ENCODE data around the gene AP3S2. TPM values are rescaled to one million over a fixed set of nuclear protein-coding genes. Genes with fewer than 3 reads are reported as not detected.

Gene AP3S2
- total RNA-seq, 1 donor from 2014 or later: 39.5 TPM

GRCh38 chr15:89851673-89852341 is 42.0 kb downstream of the AP3S2 start:
- Histone ChIP-seq H3K9me3 (no peaks in the 10 kb centered on the region), H3K27ac (no peak overlapping the region), H3K4me1 (no peaks in the 10 kb centered on the region), H3K36me3 (no peaks in the 10 kb centered on the region), H3K4me3 (no peak overlapping the region), H3K27me3 (no peaks in the 10 kb centered on the region)
- TF ChIP-seq POLR2A (IDR thresholded peaks at IDR 0.05) (no peak), POLR2AphosphoS5 (IDR thresholded peaks at IDR 0.05; ENCODE audit: insufficient read depth in 1 of 2, low read depth in 1 of 2) (no peak)
- TF ChIP-seq, protein P1, sequence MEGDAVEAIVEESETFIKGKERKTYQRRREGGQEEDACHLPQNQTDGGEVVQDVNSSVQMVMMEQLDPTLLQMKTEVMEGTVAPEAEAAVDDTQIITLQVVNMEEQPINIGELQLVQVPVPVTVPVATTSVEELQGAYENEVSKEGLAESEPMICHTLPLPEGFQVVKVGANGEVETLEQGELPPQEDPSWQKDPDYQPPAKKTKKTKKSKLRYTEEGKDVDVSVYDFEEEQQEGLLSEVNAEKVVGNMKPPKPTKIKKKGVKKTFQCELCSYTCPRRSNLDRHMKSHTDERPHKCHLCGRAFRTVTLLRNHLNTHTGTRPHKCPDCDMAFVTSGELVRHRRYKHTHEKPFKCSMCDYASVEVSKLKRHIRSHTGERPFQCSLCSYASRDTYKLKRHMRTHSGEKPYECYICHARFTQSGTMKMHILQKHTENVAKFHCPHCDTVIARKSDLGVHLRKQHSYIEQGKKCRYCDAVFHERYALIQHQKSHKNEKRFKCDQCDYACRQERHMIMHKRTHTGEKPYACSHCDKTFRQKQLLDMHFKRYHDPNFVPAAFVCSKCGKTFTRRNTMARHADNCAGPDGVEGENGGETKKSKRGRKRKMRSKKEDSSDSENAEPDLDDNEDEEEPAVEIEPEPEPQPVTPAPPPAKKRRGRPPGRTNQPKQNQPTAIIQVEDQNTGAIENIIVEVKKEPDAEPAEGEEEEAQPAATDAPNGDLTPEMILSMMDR (IDR thresholded peaks at IDR 0.05): no peak
- DNase-seq (ENCODE audit: extremely low spot score in 2 of 2): no peak
- intact Hi-C loops (cut with DNase I): no loop called here

DNA sequence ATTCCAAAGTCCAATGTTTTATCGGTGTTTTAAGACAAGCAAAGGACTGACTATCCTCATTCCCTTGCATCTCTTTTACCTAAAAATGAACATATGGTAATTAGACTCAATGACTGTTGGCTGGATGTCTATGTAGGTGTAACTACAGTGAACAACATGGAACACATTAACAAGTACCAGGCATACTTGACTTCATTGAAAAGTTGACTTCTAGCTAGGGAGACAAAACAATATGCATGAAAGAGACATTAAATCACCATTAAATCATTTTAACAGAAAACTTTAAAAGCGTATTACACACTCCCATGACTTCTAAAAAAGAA is 44.9 kb downstream of the AP3S2 start:
- intact Hi-C loops (cut with DNase I): no loop called here
- TF ChIP-seq POLR2A (IDR thresholded peaks at IDR 0.05): no peak
- TF ChIP-seq, protein P1 (IDR thresholded peaks at IDR 0.05): no peak
- H3K27me3 ChIP-seq: no peaks in the 10 kb centered on the region

DNA sequence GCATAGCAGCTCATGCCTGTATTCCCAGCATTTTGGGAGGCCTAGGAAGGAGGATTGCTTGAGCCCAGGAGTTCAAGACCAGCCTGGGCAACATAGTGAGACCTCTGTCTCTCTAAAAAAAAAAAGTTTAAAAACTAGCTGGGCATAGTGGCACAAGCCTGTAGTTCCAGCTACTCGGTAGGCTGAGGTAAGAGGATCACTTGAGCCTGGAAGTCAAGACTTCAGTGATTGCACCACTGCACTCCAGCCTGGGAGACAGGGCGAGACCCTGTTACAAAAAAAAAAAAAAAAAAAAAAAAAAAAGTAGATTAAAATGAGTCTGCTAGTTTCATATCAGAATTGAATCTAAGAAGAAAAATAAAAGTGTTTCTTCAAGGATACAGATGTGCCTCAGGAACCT is 46.7 kb downstream of the AP3S2 start:
- H3K27ac ChIP-seq: no peak overlapping the region
- no peaks in the 10 kb centered on the region for H3K27me3 ChIP-seq
- no peak for DNase-seq (ENCODE audit: extremely low spot score in 2 of 2)
- H3K9me3 ChIP-seq: no peaks in the 10 kb centered on the region
- TF ChIP-seq POLR2AphosphoS5 (IDR thresholded peaks at IDR 0.05; ENCODE audit: insufficient read depth in 1 of 2, low read depth in 1 of 2) (no peak), POLR2A (IDR thresholded peaks at IDR 0.05) (no peak)
- TF ChIP-seq, protein P1 (IDR thresholded peaks at IDR 0.05): no peak
- H3K36me3 ChIP-seq: peaks cover 0 to 3% of the 10 kb centered on the region in 2 donors
- intact Hi-C loops (cut with DNase I): no loop called here
- H3K4me3 ChIP-seq: no peak overlapping the region
- H3K4me1 ChIP-seq: no peaks in the 10 kb centered on the region

More for the DNA sequence above, 44.9 kb downstream of the AP3S2 start:
- no peak overlapping the region for H3K4me3 ChIP-seq
- no peak overlapping the region for H3K27ac ChIP-seq
- no peaks in the 10 kb centered on the region for H3K4me1 ChIP-seq
- no peaks in the 10 kb centered on the region for H3K36me3 ChIP-seq
- DNase-seq (ENCODE audit: extremely low spot score in 2 of 2): no peak
- H3K9me3 ChIP-seq: no peaks in the 10 kb centered on the region

DNA sequence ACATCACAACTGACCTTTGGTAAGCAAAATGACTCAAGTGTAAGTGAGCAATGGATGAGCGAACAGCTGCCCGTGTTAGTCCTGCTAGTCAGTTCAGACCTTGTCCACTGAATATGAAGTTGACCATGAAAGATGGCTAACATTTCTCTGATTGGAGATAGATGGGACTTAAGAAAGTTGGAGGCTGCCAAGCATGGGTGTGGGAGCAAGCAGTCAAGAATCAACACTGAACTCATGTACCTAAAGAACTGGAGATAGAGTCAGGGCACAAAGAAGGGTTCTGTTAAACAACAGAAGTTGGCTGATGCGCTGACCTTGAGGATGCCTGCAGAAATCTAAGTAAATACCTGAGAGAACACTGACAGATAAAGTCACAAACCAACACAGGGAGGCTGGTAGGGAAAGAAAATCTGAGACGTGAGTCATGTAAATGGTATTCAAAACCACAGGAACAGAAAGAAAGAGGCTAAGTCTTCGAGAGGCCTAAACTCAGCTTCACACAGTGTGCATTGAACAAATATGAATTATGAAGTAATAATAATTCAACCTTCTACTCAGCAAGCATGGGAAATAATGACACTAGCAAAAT is 48.4 kb downstream of the AP3S2 start:
- Histone ChIP-seq H3K27me3 (no peaks in the 10 kb centered on the region), H3K4me1 (no peaks in the 10 kb centered on the region), H3K9me3 (no peaks in the 10 kb centered on the region), H3K4me3 (no peak overlapping the region), H3K27ac (no peak overlapping the region), H3K36me3 (peaks cover 0 to 3% of the 10 kb centered on the region in 2 donors)
- no peak for DNase-seq (ENCODE audit: extremely low spot score in 2 of 2)
- TF ChIP-seq, protein P1 (IDR thresholded peaks at IDR 0.05): no peak
- no peak for TF ChIP-seq POLR2AphosphoS5 (IDR thresholded peaks at IDR 0.05; ENCODE audit: insufficient read depth in 1 of 2, low read depth in 1 of 2)
- TF ChIP-seq POLR2A (IDR thresholded peaks at IDR 0.05): no peak
- intact Hi-C loops (cut with DNase I): no loop called here

DNA sequence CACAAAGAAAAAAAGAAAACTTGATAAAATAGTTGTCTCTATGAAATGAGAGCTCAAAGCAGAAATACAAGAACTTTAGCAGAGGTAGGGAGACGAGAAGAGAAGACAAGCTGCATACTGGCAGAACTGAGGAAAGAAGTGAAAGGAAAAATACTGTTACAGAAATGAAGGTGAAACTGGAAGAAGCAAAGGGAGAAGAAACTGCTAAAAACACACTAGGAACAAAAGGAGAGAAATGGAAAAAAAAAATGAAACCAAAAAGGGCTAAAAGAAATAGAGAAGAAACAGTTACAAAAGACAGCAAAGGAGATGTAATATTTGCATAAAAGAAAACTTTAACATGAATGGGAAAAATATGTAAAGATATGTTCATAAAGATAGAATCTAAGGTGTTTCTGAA is 51.8 kb downstream of the AP3S2 start:
- Histone ChIP-seq H3K36me3 (peaks cover 0 to 3% of the 10 kb centered on the region in 2 donors), H3K27ac (no peak overlapping the region), H3K4me3 (no peak overlapping the region), H3K9me3 (no peaks in the 10 kb centered on the region), H3K4me1 (peaks cover 14% of the 10 kb centered on the region), H3K27me3 (no peaks in the 10 kb centered on the region)
- intact Hi-C loops (cut with DNase I): no loop called here
- no peak for DNase-seq (ENCODE audit: extremely low spot score in 2 of 2)
- TF ChIP-seq POLR2AphosphoS5 (IDR thresholded peaks at IDR 0.05; ENCODE audit: insufficient read depth in 1 of 2, low read depth in 1 of 2): no peak
- TF ChIP-seq, protein P1 (IDR thresholded peaks at IDR 0.05): no peak
- no peak for TF ChIP-seq POLR2A (IDR thresholded peaks at IDR 0.05)

Measured in vagina (tissue), 2 donors.